ENCODE results near the gene PTMA.

- TF ChIP-seq CTCF (IDR thresholded peaks at IDR 0.05; ENCODE audit: poor library complexity) (peak; percentile 14), EZH2 (IDR thresholded peaks at IDR 0.05; ENCODE audit: borderline replicate concordance) (no peak), EZH2phosphoT487 (IDR thresholded peaks at IDR 0.05; ENCODE audit: low read depth, severe bottlenecking, unreplicated experiment) (no peak)
Measured at GRCh38 chr2:231708773-231709635, 679 bp downstream of the PTMA start.

All from hepatocyte (in vitro differentiated cells).